ENCODE measurements around the gene TSPYL4. TPM values are rescaled to one million over a fixed set of nuclear protein-coding genes. Genes with fewer than 3 reads are reported as not detected.
A peak's percentile ranks its signal among the peaks of the same experiment; 100 is the strongest.

The TSPYL4 gene
- total and polyA plus RNA-seq, 12 donors, result 8.5 to 38.9 (median 28.3) TPM

DNA sequence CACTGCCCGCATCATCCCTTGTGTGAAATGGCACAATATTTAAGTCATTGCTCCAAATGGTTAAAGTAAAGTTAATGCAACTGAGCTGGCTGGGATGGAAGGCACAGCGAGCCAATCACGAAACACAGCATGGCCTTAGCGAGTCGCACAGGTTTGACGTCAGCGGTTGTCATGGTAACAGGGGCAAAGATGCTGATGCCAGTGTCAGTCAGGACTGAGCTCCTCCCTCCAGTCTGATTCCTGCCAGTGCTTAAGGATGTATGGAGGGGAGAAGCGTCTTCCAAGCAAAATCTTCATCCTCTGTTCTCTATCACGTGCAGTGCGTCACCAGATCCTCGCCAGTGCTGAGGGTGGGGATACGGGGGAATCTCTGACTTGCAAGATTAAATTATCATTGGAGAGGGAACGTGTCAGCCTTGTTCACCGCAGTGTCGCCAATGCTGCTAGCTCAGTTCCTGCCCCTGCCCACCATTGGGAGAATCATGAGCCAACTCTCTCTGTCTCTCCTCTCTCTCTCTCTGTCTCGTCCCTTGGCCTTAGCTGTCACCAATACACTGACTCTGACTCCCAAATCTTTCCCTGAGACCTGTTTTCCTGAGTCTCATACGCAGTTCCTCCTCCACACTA lies 24.5 kb downstream of the TSPYL4 start:
- Histone ChIP-seq H3K27me3 (no peaks in the 10 kb centered on the region), H3K4me3 (peak overlapping the region in 6 of 10 donors; percentile 26 to 42 (median 34)), H3K27ac (no peak overlapping the region), H3K4me1 (peaks cover 0 to 7% (median 0%) of the 10 kb centered on the region in 9 donors), H3K9me3 (no peaks in the 10 kb centered on the region), H3K36me3 (peaks cover 0 to 6% (median 0%) of the 10 kb centered on the region in 9 donors)
- WGBS, 2 donors, result 48 to 57% methylated on average over 17 of the region's 17 CpGs
- TF ChIP-seq, protein P1, sequence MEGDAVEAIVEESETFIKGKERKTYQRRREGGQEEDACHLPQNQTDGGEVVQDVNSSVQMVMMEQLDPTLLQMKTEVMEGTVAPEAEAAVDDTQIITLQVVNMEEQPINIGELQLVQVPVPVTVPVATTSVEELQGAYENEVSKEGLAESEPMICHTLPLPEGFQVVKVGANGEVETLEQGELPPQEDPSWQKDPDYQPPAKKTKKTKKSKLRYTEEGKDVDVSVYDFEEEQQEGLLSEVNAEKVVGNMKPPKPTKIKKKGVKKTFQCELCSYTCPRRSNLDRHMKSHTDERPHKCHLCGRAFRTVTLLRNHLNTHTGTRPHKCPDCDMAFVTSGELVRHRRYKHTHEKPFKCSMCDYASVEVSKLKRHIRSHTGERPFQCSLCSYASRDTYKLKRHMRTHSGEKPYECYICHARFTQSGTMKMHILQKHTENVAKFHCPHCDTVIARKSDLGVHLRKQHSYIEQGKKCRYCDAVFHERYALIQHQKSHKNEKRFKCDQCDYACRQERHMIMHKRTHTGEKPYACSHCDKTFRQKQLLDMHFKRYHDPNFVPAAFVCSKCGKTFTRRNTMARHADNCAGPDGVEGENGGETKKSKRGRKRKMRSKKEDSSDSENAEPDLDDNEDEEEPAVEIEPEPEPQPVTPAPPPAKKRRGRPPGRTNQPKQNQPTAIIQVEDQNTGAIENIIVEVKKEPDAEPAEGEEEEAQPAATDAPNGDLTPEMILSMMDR (IDR thresholded peaks at IDR 0.05), result no peak
- ATAC-seq (peak; percentile 91 to 97 (median 94)), DNase-seq (peak; percentile 80 to 91)
- intact Hi-C loops (cut with DNase I), result no loop called here

DNA sequence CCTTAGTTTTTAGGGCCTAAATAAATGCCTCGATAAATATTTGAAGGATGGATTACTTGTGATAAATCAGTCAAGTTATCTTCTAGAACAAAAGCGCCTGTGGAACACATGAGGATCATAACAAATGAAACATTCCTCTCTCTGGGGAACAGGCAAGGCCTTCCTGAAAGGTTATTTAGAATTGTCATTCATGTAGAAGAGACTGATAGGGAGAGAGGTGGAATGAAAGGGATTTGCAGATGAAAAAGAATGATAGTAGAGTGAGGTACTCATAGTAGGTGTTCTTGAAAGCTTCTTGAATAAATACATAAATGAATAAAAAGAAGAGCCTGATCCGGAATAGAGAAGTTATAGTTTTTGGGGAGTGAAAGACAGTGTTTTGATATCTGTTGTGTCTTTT lies 30.5 kb downstream of the TSPYL4 start:
- intact Hi-C loops (cut with DNase I), result no loop called here
- TF ChIP-seq, protein P1 (IDR thresholded peaks at IDR 0.05), result no peak
- no peak overlapping the region for H3K27ac ChIP-seq
- WGBS, 2 donors, result 79 to 82% methylated on average over 3 of the region's 3 CpGs
- H3K27me3 ChIP-seq, result no peaks in the 10 kb centered on the region
- H3K4me1 ChIP-seq, result peaks cover 0 to 12% (median 0%) of the 10 kb centered on the region in 9 donors
- H3K4me3 ChIP-seq, result no peak overlapping the region
- no peaks in the 10 kb centered on the region for H3K9me3 ChIP-seq
- no peak for ATAC-seq
- DNase-seq, result no peak
- H3K36me3 ChIP-seq, result peaks cover 0 to 35% (median 0%) of the 10 kb centered on the region in 9 donors

DNA sequence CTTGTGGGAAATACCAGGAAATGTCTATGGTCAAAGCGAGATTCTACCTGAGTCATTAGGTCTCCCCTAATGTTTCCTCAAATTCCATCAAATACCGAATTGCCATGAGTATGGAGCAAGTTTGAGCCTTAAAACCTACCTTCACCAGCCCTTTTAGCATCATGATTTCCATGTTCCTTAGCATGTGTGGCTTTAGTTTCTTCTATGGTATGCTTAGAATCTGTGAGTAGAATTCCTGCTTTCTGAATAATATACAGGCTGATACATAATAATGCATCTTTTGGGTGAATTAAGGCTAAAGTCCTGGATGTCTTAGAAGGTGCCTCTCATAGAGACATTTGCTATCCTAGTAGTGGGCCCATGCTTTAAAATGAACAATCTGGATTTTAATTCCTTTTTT lies 32.0 kb downstream of the TSPYL4 start:
- no peak for ATAC-seq
- TF ChIP-seq, protein P1 (IDR thresholded peaks at IDR 0.05), result no peak

DNA sequence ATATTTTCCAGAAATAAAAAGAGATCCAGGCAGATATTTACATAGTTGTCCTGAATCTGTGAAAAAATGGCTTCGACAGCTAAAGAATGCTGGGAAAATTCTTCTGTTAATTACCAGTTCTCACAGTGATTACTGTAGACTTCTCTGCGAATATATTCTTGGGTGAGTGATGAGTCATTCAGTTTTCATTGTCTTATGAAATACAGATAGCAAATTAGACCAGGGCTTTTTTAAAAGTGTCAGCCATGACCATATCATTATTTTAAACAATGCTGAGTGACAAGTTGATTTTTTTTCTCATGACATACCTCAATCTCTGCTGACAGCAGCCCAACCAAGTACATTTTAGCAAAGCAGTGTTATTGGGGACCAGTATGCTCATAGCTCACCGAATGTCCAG lies 32.8 kb downstream of the TSPYL4 start:
- no peaks in the 10 kb centered on the region for H3K27me3 ChIP-seq
- TF ChIP-seq, protein P1 (IDR thresholded peaks at IDR 0.05), result no peak
- ATAC-seq (no peak), DNase-seq (no peak)
- intact Hi-C loops (cut with DNase I), result no loop called here
- no peaks in the 10 kb centered on the region for H3K9me3 ChIP-seq
- WGBS, 2 donors, result 73 to 76% methylated on average over 3 of the region's 3 CpGs
- H3K4me3 ChIP-seq, result no peak overlapping the region
- H3K36me3 ChIP-seq, result peaks cover 0 to 35% (median 0%) of the 10 kb centered on the region in 9 donors
- no peak overlapping the region for H3K27ac ChIP-seq
- H3K4me1 ChIP-seq, result peaks cover 0 to 27% (median 3%) of the 10 kb centered on the region in 9 donors

More for the DNA sequence above, 32.0 kb downstream of the TSPYL4 start:
- WGBS, 2 donors, result 92 to 96% methylated on average over 2 of the region's 2 CpGs
- peaks cover 0 to 25% (median 3%) of the 10 kb centered on the region in 9 donors for H3K4me1 ChIP-seq
- no peak overlapping the region for H3K4me3 ChIP-seq
- intact Hi-C loops (cut with DNase I), result no loop called here
- peaks cover 0 to 35% (median 0%) of the 10 kb centered on the region in 9 donors for H3K36me3 ChIP-seq
- H3K9me3 ChIP-seq, result no peaks in the 10 kb centered on the region
- no peaks in the 10 kb centered on the region for H3K27me3 ChIP-seq
- DNase-seq, result no peak
- no peak overlapping the region for H3K27ac ChIP-seq
